Urinary bladder (tissue), 4 donors: Measurements from ENCODE around the gene IL4. TPM values are rescaled to one million over a fixed set of nuclear protein-coding genes. Genes with fewer than 3 reads are reported as not detected.
A peak's percentile ranks its signal among the peaks of the same experiment; 100 is the strongest.

ENCODE experiments used
- DNase-seq: peaks from one replicate; pipeline ENCODE4 v3.0.0-alpha.2; 2015; ENCODE audit errors: extremely low spot score
- H3K27ac ChIP-seq: one replicate; pipeline ENCODE4 v1.5.1; 2013; ENCODE audit warnings: low read depth, mild to moderate bottlenecking, moderate library complexity
- H3K36me3 ChIP-seq: one replicate; pipeline ENCODE4 v1.6.1; 2013; ENCODE audit warnings: mild to moderate bottlenecking, moderate library complexity; ENCODE audit not compliant: insufficient read depth
- H3K4me1 ChIP-seq: one replicate; pipeline ENCODE4 v1.6.1; 2013; ENCODE audit warnings: mild to moderate bottlenecking, moderate library complexity; ENCODE audit not compliant: insufficient read depth
- H3K4me3 ChIP-seq: one replicate; pipeline ENCODE4 v1.5.1; 2013; ENCODE audit warnings: low read depth, low read length
- WGBS: extraction: QIAGEN DNeasy Blood & Tissue Kit; methylation state at CpG from one replicate; pipeline ENCODE4 v1.1.7; 2013; 5-methylcytosine and 5-hydroxymethylcytosine counted together
- polyA plus RNA-seq: library from polyadenylated mRNA; stranded (reverse); fragments of 200-250 nt; gene quantifications from one replicate; pipeline ENCODE4 v1.2.3, GENCODE V29; 2013
- total RNA-seq: library from RNA; depleted of rRNA; stranded (reverse); fragments of >200 nt; gene quantifications from one replicate; pipeline ENCODE4 v1.2.3, GENCODE V29; 2014
- donor health status: healthy with polysubstance abuse.
- donor health status: healthy.

The IL4 gene
- total and polyA plus RNA-seq, 2 donors, result not detected

- no peak overlapping the region for H3K4me3 ChIP-seq
- no peaks in the 10 kb centered on the region for H3K36me3 ChIP-seq
- no peak overlapping the region for H3K27ac ChIP-seq
- peak; percentile 32 for DNase-seq
- peaks cover 3% of the 10 kb centered on the region for H3K4me1 ChIP-seq
- 51% methylated on average over 13 of the region's 13 CpGs for WGBS
Observed at GRCh38 chr5:132674671-132675506, 1.1 kb downstream of the IL4 start.

DNA sequence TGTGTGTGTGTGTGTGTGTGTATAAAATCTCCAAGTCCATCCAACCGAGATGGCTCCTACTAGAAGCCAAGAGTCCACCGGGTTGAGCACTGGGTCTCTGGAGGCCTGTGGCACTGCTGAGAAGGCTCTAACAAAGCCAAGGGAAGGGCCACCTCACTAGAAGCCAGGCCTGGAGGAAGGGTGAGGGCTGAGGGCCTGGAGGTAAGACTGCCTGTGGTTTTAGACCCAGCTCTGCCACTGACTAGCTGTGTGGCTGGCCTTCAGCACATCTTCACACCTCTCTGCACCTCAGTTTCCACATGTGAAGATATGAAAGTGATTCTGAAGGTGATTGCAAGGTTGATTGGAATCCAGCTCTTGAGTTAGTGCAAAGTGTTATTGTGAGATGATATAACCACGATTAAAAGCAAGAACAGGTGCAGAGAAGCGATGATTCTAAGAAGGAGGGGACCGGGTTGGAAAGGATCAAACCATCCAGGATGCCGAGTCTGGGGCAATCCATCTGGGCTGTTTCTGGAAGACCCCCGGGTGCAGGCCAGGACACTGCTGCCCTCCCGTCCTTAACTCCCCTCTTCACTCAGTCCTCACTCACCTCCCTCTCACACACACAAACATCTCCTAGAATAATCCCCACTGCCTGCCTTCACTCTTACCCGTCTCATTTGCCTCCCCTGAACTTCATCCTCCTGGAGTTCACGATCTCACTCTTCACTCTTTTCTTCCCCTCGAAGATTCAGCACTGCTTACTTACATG lies 2.3 kb downstream of the IL4 start:
- H3K27ac ChIP-seq, result no peak overlapping the region
- no peaks in the 10 kb centered on the region for H3K36me3 ChIP-seq
- 95% methylated on average over 11 of the region's 11 CpGs for WGBS
- H3K4me1 ChIP-seq, result peaks cover 3% of the 10 kb centered on the region
- DNase-seq, result no peak
- H3K4me3 ChIP-seq, result no peak overlapping the region

DNA sequence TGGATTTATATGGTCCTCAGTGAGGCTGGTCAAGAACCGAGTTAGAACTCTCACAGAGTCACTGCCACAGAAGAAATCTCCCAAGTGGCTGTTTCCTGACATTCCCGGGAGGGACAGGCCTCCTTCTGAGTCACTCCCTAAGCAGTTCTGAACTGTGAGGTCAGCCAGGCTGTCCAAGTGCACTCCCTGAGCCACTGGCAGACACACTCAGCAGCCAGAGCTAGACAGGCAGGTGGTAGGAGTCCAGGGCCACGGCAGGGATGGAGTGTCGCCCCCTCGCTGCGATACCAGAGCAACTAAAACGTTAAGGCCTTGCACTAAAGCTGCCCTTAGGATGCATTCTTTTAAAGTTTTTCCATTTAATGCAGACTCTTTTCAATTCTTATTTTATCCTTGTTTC lies 3.4 kb downstream of the IL4 start:
- no peak overlapping the region for H3K27ac ChIP-seq
- DNase-seq, result no peak

GRCh38 chr5:132677682-132678400 lies 4.1 kb downstream of the IL4 start:
- H3K36me3 ChIP-seq, result no peaks in the 10 kb centered on the region
- no peak overlapping the region for H3K4me3 ChIP-seq
- DNase-seq, result no peak
- 77% methylated on average over 15 of the region's 15 CpGs for WGBS
- no peak overlapping the region for H3K27ac ChIP-seq
- peaks cover 3% of the 10 kb centered on the region for H3K4me1 ChIP-seq

More for the DNA sequence above, 3.4 kb downstream of the IL4 start:
- H3K36me3 ChIP-seq, result no peaks in the 10 kb centered on the region
- 41% methylated on average over 7 of the region's 7 CpGs for WGBS
- no peak overlapping the region for H3K4me3 ChIP-seq
- peaks cover 3% of the 10 kb centered on the region for H3K4me1 ChIP-seq

DNA sequence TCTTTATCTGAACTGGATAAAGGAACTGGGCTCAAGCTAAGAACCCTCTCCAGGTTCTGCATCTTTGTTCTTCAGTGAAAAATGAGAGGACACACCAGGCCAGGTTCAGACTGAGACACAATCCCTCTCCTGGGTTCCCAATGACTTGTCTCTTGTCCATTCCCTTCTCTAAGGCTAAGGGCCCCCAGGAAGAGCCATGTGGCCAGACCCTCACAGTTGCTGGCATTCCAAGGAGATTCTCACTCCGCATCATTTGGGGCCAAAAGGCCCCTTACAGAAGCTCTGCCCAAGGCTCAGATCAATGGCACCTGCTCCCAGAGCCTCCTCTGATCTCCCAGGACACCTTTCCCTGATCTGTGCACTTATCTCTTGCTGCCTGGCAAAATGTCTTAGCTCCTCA lies 4.9 kb downstream of the IL4 start:
- H3K36me3 ChIP-seq, result no peaks in the 10 kb centered on the region
- no peak overlapping the region for H3K27ac ChIP-seq
- H3K4me3 ChIP-seq, result no peak overlapping the region
- peaks cover 3% of the 10 kb centered on the region for H3K4me1 ChIP-seq
- DNase-seq, result no peak
- 91% methylated on average over 1 of the region's 1 CpG for WGBS

GRCh38 chr5:132679166-132679565 lies 5.4 kb downstream of the IL4 start:
- WGBS, result 93% methylated on average over 7 of the region's 7 CpGs
- Histone ChIP-seq H3K36me3 (no peaks in the 10 kb centered on the region), H3K4me3 (no peak overlapping the region), H3K27ac (no peak overlapping the region), H3K4me1 (peaks cover 2% of the 10 kb centered on the region)
- DNase-seq, result no peak

- no peak for DNase-seq
- Histone ChIP-seq H3K27ac (no peak overlapping the region), H3K4me1 (no peaks in the 10 kb centered on the region), H3K36me3 (no peaks in the 10 kb centered on the region), H3K4me3 (no peak overlapping the region)
- WGBS, result 93% methylated on average over 15 of the region's 15 CpGs
Observed at GRCh38 chr5:132679717-132680380, 6.1 kb downstream of the IL4 start.

DNA sequence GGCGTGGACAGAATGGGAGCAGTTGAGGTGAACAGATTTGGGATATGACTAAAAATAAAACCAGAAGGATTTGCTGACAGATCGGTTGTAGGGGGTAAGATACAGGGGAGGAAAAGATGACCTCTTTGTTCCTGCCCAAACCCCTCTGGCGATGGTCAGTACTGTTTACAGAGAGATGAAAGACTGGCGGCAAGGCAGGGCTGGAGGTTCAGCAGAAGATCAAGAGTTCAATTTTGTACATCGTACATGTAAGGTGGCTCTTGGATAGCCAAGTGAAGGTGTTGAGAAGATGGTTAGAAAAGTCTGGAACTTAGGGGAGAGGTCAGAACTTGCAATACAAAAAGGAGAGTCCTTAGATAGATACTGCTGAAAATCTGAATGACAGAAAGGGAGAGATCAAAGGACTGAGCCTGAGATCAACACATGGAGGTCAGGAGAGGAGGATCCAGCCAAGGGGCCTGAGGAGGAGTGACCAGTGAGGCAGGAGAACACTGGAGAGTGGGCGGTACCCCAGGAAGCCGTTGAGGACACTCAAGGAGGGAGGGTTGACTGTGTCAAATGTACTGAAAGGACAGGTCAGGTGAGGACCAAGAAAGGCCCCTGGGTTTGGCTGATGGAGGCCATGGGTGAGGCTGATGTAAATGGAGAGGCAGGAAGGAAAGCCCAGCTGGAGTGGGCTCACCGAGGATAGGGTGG lies 7.1 kb downstream of the IL4 start:
- 84% methylated on average over 8 of the region's 8 CpGs for WGBS
- H3K4me3 ChIP-seq, result no peak overlapping the region
- H3K27ac ChIP-seq, result no peak overlapping the region
- no peak for DNase-seq
- no peaks in the 10 kb centered on the region for H3K36me3 ChIP-seq
- H3K4me1 ChIP-seq, result no peaks in the 10 kb centered on the region

GRCh38 chr5:132681476-132681831 lies 7.7 kb downstream of the IL4 start:
- Histone ChIP-seq H3K4me3 (no peak overlapping the region), H3K36me3 (no peaks in the 10 kb centered on the region), H3K27ac (no peak overlapping the region), H3K4me1 (peaks cover 1% of the 10 kb centered on the region)
- no peak for DNase-seq
- 90% methylated on average over 2 of the region's 2 CpGs for WGBS

- Histone ChIP-seq H3K27ac (no peak overlapping the region), H3K4me3 (no peak overlapping the region), H3K4me1 (peaks cover 1% of the 10 kb centered on the region), H3K36me3 (no peaks in the 10 kb centered on the region)
- DNase-seq, result no peak
- 85% methylated on average over 4 of the region's 4 CpGs for WGBS
Observed at GRCh38 chr5:132681983-132682382, 8.2 kb downstream of the IL4 start.

DNA sequence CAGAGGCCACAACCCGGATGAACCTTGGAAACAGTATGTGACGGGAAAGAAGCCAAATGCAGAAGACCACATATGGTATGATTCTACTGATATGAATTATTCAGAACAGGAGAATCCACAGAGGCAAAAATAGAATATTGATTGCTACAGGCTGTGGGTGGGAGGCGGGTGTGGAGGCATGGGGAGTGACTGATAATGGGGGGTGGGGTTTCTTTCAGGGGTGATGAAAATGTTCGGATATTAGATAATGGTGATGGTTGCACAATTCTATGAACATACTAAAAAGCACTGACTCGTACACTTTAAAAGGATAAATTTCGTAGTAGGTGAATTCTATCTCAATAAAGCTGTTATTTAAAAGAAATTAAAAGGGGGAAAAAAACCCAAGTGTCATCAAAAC lies 10.7 kb downstream of the IL4 start:
- H3K4me1 ChIP-seq, result peaks cover 1% of the 10 kb centered on the region
- no peak for DNase-seq
- H3K27ac ChIP-seq, result no peak overlapping the region
- H3K36me3 ChIP-seq, result peaks cover 3% of the 10 kb centered on the region
- no peak overlapping the region for H3K4me3 ChIP-seq
- WGBS, result 87% methylated on average over 6 of the region's 6 CpGs

DNA sequence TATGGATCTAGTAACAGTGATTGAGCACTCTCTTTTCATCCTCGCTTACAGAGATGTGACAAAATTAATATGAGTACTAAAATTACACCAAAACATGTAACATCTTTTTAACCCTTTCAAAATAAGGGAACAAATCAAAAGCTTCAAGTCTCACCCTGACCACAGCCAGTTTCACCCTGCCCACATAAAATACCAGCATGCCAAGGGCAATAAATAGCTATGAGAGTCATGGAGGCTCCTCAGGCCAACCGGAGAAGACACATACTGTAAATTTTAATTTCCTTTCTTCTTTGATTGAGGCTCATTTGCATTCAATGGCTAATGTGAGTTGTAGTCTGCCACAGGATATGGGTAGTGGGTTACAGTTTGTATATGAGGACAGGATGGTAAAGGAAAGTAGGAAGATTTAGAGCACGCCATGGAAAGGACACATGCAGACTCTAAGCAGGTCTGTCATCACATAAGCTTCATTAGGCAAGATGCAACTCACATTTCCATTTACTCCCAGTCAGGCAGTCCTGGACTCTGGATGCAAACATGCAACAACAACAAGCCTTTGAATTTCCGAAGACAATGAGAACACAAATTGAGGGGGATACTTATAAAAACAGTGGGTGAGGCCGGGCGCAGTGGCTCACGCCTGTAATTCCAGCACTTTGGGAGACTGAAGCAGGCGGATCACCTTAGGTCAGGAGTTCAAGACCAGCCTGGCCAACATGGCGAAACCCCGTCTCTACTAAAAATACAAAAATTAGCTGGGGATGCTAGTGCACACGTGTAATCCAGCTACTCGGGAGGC lies 11.3 kb downstream of the IL4 start:
- Histone ChIP-seq H3K27ac (no peak overlapping the region), H3K36me3 (peaks cover 3% of the 10 kb centered on the region), H3K4me1 (peaks cover 1% of the 10 kb centered on the region), H3K4me3 (no peak overlapping the region)
- WGBS, result 92% methylated on average over 12 of the region's 12 CpGs
- DNase-seq, result no peak
